CD4-positive, alpha-beta T cell treated with Interleukin-15 for 1 hour (primary cell): ENCODE data around the gene CD1B.
"Not testable (repeated sequence)": the region's sequence is repeated elsewhere in the genome, so short reads cannot be mapped to it uniquely, and the experiment has no call there.

ENCODE experiments used
- DNase-seq: peaks from one replicate; pipeline ENCODE4 v3.0.0-alpha.2; 2020

CD1B gene

GRCh38 chr1:158327481-158327880 is 3.9 kb downstream of the CD1B start:
- DNase-seq = no peak

DNA sequence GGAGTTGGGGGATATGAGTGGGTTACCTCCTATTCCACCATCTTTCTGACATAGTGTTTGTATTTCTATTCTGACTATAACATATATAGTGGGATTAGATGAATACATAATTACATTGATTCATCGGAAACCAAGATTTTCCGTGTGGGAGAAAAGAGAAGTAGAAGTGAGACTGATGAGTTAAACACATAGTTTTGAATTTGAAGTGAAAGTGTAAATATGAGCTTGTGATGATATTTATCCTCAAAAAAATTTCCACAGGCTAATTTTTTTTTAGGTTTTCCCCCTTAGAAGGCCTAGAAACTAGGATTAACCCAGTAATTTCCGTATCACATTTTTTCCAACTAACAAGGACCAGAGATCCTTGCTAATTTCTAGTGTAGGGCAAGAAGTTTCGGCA is 6.9 kb downstream of the CD1B start:
- no peak for DNase-seq

GRCh38 chr1:158323866-158324265 is 7.5 kb downstream of the CD1B start:
- no peak for DNase-seq

- DNase-seq = no peak
These were observed 20.3 kb downstream of the CD1B start for GRCh38 chr1:158311066-158311465.

DNA sequence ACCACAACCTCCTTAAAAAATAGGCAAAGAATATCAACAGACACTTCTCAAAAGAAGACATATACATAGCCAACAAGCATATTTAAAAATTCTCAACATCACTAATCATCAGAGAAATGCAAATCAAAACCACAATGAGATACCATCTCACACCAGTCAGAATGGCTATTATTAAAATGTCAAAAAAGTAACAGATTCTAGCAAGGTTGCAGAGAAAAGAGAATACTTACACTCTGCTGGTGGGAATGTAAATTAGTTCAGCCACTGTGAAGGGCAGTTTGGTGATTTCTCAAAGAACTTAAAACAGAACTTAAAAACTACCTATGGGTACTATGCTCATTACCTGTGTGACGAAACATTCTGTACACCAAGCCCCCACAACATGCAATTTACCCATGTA is 20.7 kb downstream of the CD1B start:
- DNase-seq = no peak

DNA sequence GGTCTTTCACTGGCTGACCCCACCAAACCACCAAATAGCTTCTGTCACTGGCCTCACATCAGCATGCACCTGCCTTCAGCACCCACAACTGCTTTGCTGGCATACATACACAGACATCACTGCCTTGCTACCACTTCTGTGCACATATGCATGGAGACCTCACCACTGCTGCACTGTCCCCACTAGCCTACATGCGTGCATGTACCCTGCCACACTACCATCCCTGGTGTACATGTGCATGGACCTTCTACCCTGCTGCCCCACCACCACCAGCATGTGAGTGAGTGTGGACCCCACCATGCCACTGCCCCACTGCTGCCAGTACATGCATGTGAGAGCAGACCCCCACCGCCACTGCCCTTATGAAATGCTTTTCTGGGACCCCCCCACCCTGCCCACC is 35.5 kb downstream of the CD1B start:
- no peak for DNase-seq

- no peak for DNase-seq
These were observed 40.9 kb downstream of the CD1B start for GRCh38 chr1:158290321-158290844.

DNA sequence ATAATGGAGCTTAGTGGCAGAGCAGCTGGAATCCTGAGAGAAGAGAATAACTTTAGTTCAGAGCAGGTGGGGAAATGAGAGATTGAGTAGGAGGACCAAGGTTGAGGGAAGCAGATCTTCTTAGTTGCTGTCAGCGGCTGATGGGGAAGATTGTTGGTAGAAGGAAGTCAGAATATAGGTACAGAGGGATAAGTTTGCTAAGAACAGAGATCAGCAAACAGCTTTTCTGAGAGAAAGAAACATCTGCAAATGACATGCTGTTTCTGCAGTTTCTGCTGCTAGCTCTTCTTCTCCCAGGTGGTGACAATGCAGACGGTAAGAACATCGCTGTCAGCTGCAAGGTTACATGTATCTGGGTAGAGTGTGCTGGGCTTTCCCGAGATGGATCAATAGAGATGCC is 41.5 kb downstream of the CD1B start, which contains the start of gene CD1C:
Gene CD1C, plus strand, starts transcription at position 113 of the 400 bp plus-strand sequence. Its CDS starts 142 bp downstream, at position 255.
- no peak for DNase-seq

GRCh38 chr1:158286941-158287346 is 44.4 kb downstream of the CD1B start:
- no peak for DNase-seq

DNA sequence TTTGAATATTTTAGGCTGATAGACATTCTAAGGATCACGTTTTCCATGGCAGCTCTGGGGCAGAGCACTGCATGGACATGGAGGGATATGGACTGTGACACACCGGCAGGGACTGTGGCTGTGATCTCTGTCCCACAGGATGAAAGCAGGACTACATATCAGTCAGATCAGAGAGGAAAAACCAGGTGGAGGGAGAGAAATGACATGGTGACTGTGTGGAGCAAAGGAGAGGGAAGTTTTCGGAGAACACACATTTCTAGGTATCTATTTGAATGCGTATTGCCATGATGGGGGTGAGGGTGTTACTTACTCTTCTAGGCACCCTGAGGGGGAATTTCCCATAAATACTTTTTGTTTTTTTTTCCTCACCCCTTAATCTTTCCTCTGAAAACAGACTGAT is 44.8 kb downstream of the CD1B start:
- no peak for DNase-seq

DNA sequence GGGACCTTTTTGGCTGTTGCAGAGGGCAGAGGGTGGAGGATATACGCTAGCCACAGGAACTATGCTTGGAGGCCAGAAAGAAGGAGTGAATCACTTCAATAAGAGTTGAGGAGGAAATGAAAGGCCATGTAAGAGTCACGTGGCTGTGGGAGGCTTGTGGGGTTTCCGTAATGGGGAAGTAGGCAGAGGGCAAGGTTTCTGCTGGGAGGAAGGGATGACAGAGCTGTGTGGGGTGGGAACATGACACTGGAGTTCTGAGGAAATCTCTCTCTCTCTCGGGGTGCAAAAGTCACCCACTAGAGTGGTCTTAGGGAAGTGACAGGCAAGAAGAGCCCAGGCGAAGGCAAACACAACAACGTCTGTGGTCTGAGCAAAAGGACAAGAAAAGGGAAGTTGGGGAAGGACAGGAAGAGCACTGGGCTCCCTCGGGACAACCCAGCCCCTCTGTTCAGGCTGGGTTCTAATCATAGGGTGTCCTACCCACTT is 45.5 kb downstream of the CD1B start:
- DNase-seq = peak; percentile 80

DNA sequence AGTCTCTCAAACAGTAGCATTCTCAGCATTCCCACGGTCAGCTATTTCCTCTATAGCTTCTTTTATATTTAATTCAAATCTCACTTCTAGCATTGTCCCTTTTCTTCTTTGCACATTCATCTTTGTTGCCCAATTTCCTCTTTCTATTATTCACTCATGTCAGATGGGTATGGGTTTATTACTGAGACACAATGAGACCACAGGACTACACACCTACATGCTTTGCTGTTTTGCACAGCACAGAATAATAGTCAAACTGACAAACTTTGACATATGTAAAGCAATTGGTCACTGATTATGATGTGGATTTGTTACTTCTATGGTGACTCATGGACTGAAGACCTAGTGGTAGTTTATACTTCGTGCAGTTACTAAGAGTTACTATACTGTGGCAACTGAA is 47.4 kb downstream of the CD1B start:
- DNase-seq = no peak

DNA sequence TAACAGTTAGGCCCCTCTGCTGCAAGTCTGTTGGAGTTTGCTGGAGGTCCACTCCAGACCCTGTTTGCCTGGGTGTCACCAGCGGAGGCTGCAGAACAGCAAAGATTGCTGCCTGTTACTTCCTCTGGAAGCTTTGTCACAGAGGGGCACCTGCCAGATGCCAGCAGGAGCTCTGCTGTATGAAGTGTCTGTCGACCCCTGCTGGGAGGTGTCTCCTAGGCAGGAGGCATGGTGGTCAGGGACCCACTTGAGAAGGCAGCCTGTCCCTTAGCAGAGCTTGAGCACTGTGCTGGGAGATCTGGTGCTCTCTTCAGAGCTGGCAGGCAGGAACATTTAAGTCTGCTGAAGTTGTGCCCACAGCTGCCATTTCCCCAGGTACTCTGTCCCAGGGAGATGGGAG is 48.9 kb downstream of the CD1B start:
- DNase-seq = not testable (repeated sequence)
